ENCODE measurements around the gene TRAPPC12.

TRAPPC12 gene

GRCh38 chr2:3479430-3480320 lies 100.2 kb downstream of the TRAPPC12 start:
- no peak overlapping the region for H3K4me3 ChIP-seq (ENCODE audit: low read depth in 1 of 5, low read length in 5 of 5)
- no peak overlapping the region for H3K9ac ChIP-seq (ENCODE audit: low read length in 5 of 5)
- H3K27ac ChIP-seq (ENCODE audit: low read depth, low read length) = no peak overlapping the region
- H3K36me3 ChIP-seq (ENCODE audit: control insufficient read depth in 5 of 5, insufficient read depth in 5 of 5, low read length in 5 of 5) = peaks cover 5 to 78% (median 39%) of the 10 kb centered on the region in 5 donors
- no peaks in the 10 kb centered on the region for H3K9me3 ChIP-seq (ENCODE audit: control insufficient read depth in 5 of 5, low read length in 5 of 5)
- peaks cover 0 to 4% (median 0%) of the 10 kb centered on the region in 5 donors for H3K4me1 ChIP-seq (ENCODE audit: control insufficient read depth in 5 of 5, insufficient read depth in 5 of 5, low read length in 5 of 5)
- H3K27me3 ChIP-seq (ENCODE audit: control insufficient read depth in 5 of 5, insufficient read depth in 4 of 5, low read length in 5 of 5) = no peaks in the 10 kb centered on the region

- Histone ChIP-seq H3K36me3 (ENCODE audit: control insufficient read depth in 5 of 5, insufficient read depth in 5 of 5, low read length in 5 of 5) (peaks cover 5 to 71% (median 35%) of the 10 kb centered on the region in 5 donors), H3K9me3 (ENCODE audit: control insufficient read depth in 5 of 5, low read length in 5 of 5) (no peaks in the 10 kb centered on the region), H3K4me3 (ENCODE audit: low read depth in 1 of 5, low read length in 5 of 5) (no peak overlapping the region), H3K4me1 (ENCODE audit: control insufficient read depth in 5 of 5, insufficient read depth in 5 of 5, low read length in 5 of 5) (peaks cover 0 to 4% (median 0%) of the 10 kb centered on the region in 5 donors), H3K27me3 (ENCODE audit: control insufficient read depth in 5 of 5, insufficient read depth in 4 of 5, low read length in 5 of 5) (no peaks in the 10 kb centered on the region), H3K27ac (ENCODE audit: low read depth, low read length) (no peak overlapping the region), H3K9ac (ENCODE audit: low read length in 5 of 5) (no peak overlapping the region)
Observed at GRCh38 chr2:3480352-3481010, 101.0 kb downstream of the TRAPPC12 start.

GRCh38 chr2:3481011-3481400 lies 101.5 kb downstream of the TRAPPC12 start:
- peaks cover 0 to 4% (median 0%) of the 10 kb centered on the region in 5 donors for H3K4me1 ChIP-seq (ENCODE audit: control insufficient read depth in 5 of 5, insufficient read depth in 5 of 5, low read length in 5 of 5)
- no peak overlapping the region for H3K27ac ChIP-seq (ENCODE audit: low read depth, low read length)
- no peaks in the 10 kb centered on the region for H3K27me3 ChIP-seq (ENCODE audit: control insufficient read depth in 5 of 5, insufficient read depth in 4 of 5, low read length in 5 of 5)

GRCh38 chr2:3481736-3482362 lies 102.4 kb downstream of the TRAPPC12 start:
- peaks cover 5 to 64% (median 30%) of the 10 kb centered on the region in 5 donors for H3K36me3 ChIP-seq (ENCODE audit: control insufficient read depth in 5 of 5, insufficient read depth in 5 of 5, low read length in 5 of 5)
- H3K9me3 ChIP-seq (ENCODE audit: control insufficient read depth in 5 of 5, low read length in 5 of 5) = peaks cover 0 to under 1% (median 0%) of the 10 kb centered on the region in 5 donors
- H3K4me3 ChIP-seq (ENCODE audit: low read depth in 1 of 5, low read length in 5 of 5) = no peak overlapping the region
- no peaks in the 10 kb centered on the region for H3K27me3 ChIP-seq (ENCODE audit: control insufficient read depth in 5 of 5, insufficient read depth in 4 of 5, low read length in 5 of 5)
- no peak overlapping the region for H3K9ac ChIP-seq (ENCODE audit: low read length in 5 of 5)
- no peak overlapping the region for H3K27ac ChIP-seq (ENCODE audit: low read depth, low read length)
- H3K4me1 ChIP-seq (ENCODE audit: control insufficient read depth in 5 of 5, insufficient read depth in 5 of 5, low read length in 5 of 5) = peaks cover 0 to 4% (median 2%) of the 10 kb centered on the region in 5 donors

More at GRCh38 chr2:3481011-3481400, 101.5 kb downstream of the TRAPPC12 start:
- Histone ChIP-seq H3K9me3 (ENCODE audit: control insufficient read depth in 5 of 5, low read length in 5 of 5) (no peaks in the 10 kb centered on the region), H3K9ac (ENCODE audit: low read length in 5 of 5) (no peak overlapping the region), H3K4me3 (ENCODE audit: low read depth in 1 of 5, low read length in 5 of 5) (no peak overlapping the region), H3K36me3 (ENCODE audit: control insufficient read depth in 5 of 5, insufficient read depth in 5 of 5, low read length in 5 of 5) (peaks cover 5 to 71% (median 33%) of the 10 kb centered on the region in 5 donors)

- H3K4me3 ChIP-seq (ENCODE audit: low read depth in 1 of 5, low read length in 5 of 5) = no peak overlapping the region
Observed at GRCh38 chr2:3482363-3482821, 102.9 kb downstream of the TRAPPC12 start.

GRCh38 chr2:3483227-3483985 lies 103.9 kb downstream of the TRAPPC12 start:
- H3K27ac ChIP-seq (ENCODE audit: low read depth, low read length) = no peak overlapping the region
- peaks cover 0 to 16% (median 6%) of the 10 kb centered on the region in 5 donors for H3K4me1 ChIP-seq (ENCODE audit: control insufficient read depth in 5 of 5, insufficient read depth in 5 of 5, low read length in 5 of 5)
- H3K9me3 ChIP-seq (ENCODE audit: control insufficient read depth in 5 of 5, low read length in 5 of 5) = peaks cover 0 to 3% (median 0%) of the 10 kb centered on the region in 5 donors
- peaks cover 0 to 55% (median 25%) of the 10 kb centered on the region in 5 donors for H3K36me3 ChIP-seq (ENCODE audit: control insufficient read depth in 5 of 5, insufficient read depth in 5 of 5, low read length in 5 of 5)
- H3K4me3 ChIP-seq (ENCODE audit: low read depth in 1 of 5, low read length in 5 of 5) = peak overlapping the region in 2 of 5 donors; percentile 38 to 65
- no peak overlapping the region for H3K9ac ChIP-seq (ENCODE audit: low read length in 5 of 5)
- H3K27me3 ChIP-seq (ENCODE audit: control insufficient read depth in 5 of 5, insufficient read depth in 4 of 5, low read length in 5 of 5) = no peaks in the 10 kb centered on the region

More at GRCh38 chr2:3482363-3482821, 102.9 kb downstream of the TRAPPC12 start:
- peaks cover 0 to 8% (median 4%) of the 10 kb centered on the region in 5 donors for H3K4me1 ChIP-seq (ENCODE audit: control insufficient read depth in 5 of 5, insufficient read depth in 5 of 5, low read length in 5 of 5)
- H3K27ac ChIP-seq (ENCODE audit: low read depth, low read length) = no peak overlapping the region
- H3K27me3 ChIP-seq (ENCODE audit: control insufficient read depth in 5 of 5, insufficient read depth in 4 of 5, low read length in 5 of 5) = no peaks in the 10 kb centered on the region
- H3K36me3 ChIP-seq (ENCODE audit: control insufficient read depth in 5 of 5, insufficient read depth in 5 of 5, low read length in 5 of 5) = peaks cover 4 to 62% (median 30%) of the 10 kb centered on the region in 5 donors
- no peak overlapping the region for H3K9ac ChIP-seq (ENCODE audit: low read length in 5 of 5)
- peaks cover 0 to 3% (median 0%) of the 10 kb centered on the region in 5 donors for H3K9me3 ChIP-seq (ENCODE audit: control insufficient read depth in 5 of 5, low read length in 5 of 5)

GRCh38 chr2:3483986-3484960 lies 104.8 kb downstream of the TRAPPC12 start:
- Histone ChIP-seq H3K9ac (ENCODE audit: low read length in 5 of 5) (no peak overlapping the region), H3K9me3 (ENCODE audit: control insufficient read depth in 5 of 5, low read length in 5 of 5) (peaks cover 0 to 3% (median 0%) of the 10 kb centered on the region in 5 donors), H3K27me3 (ENCODE audit: control insufficient read depth in 5 of 5, insufficient read depth in 4 of 5, low read length in 5 of 5) (no peaks in the 10 kb centered on the region), H3K4me3 (ENCODE audit: low read depth in 1 of 5, low read length in 5 of 5) (peak overlapping the region in 1 of 5 donors; percentile 65), H3K27ac (ENCODE audit: low read depth, low read length) (no peak overlapping the region), H3K4me1 (ENCODE audit: control insufficient read depth in 5 of 5, insufficient read depth in 5 of 5, low read length in 5 of 5) (peaks cover 0 to 16% (median 6%) of the 10 kb centered on the region in 5 donors), H3K36me3 (ENCODE audit: control insufficient read depth in 5 of 5, insufficient read depth in 5 of 5, low read length in 5 of 5) (peaks cover 0 to 47% (median 17%) of the 10 kb centered on the region in 5 donors)

- Histone ChIP-seq H3K36me3 (ENCODE audit: control insufficient read depth in 5 of 5, insufficient read depth in 5 of 5, low read length in 5 of 5) (peaks cover 0 to 38% (median 8%) of the 10 kb centered on the region in 5 donors), H3K27me3 (ENCODE audit: control insufficient read depth in 5 of 5, insufficient read depth in 4 of 5, low read length in 5 of 5) (no peaks in the 10 kb centered on the region), H3K9ac (ENCODE audit: low read length in 5 of 5) (no peak overlapping the region), H3K4me1 (ENCODE audit: control insufficient read depth in 5 of 5, insufficient read depth in 5 of 5, low read length in 5 of 5) (peaks cover 0 to 16% (median 6%) of the 10 kb centered on the region in 5 donors), H3K27ac (ENCODE audit: low read depth, low read length) (no peak overlapping the region), H3K9me3 (ENCODE audit: control insufficient read depth in 5 of 5, low read length in 5 of 5) (peaks cover 0 to 3% (median 0%) of the 10 kb centered on the region in 5 donors), H3K4me3 (ENCODE audit: low read depth in 1 of 5, low read length in 5 of 5) (no peak overlapping the region)
Observed at GRCh38 chr2:3485166-3485565, 105.7 kb downstream of the TRAPPC12 start.
